HCEC 1CT (cell line): ENCODE measurements around the gene MAP4K1.

Source experiments
- DNase-seq: peaks from one replicate; pipeline ENCODE4 v3.0.0-alpha.2; 2017

Gene MAP4K1

GRCh38 chr19:38617764-38618589, at the start of gene MAP4K1:
Gene MAP4K1 (minus strand): TSS chr19:38617953. CDS start chr19:38617895, 58 bp downstream.
- no peak for DNase-seq

GRCh38 chr19:38666663-38667511, 49.1 kb upstream of the MAP4K1 start:
- DNase-seq, result peak; percentile 80

- DNase-seq, result peak; percentile 83
Measured at GRCh38 chr19:38665950-38666662, 48.4 kb upstream of the MAP4K1 start.

- DNase-seq, result peak; percentile 0
Measured at GRCh38 chr19:38665219-38665931, 47.6 kb upstream of the MAP4K1 start.

GRCh38 chr19:38664503-38665211, 46.9 kb upstream of the MAP4K1 start:
- peak; percentile 0 for DNase-seq

- no peak for DNase-seq
Measured at GRCh38 chr19:38663957-38664502, 46.3 kb upstream of the MAP4K1 start.

GRCh38 chr19:38663156-38663651, 45.5 kb upstream of the MAP4K1 start:
- no peak for DNase-seq

- DNase-seq, result no peak
Measured at GRCh38 chr19:38662537-38663155, 44.9 kb upstream of the MAP4K1 start.

GRCh38 chr19:38661996-38662395, 44.2 kb upstream of the MAP4K1 start:
- no peak for DNase-seq

- DNase-seq, result no peak
Measured at GRCh38 chr19:38661136-38661535, 43.4 kb upstream of the MAP4K1 start.

- DNase-seq, result no peak
Measured at GRCh38 chr19:38660724-38661123, 43.0 kb upstream of the MAP4K1 start.

- DNase-seq, result peak; percentile 99
Measured at GRCh38 chr19:38658462-38659306, 40.9 kb upstream of the MAP4K1 start.

- DNase-seq, result peak; percentile 99
Measured at GRCh38 chr19:38657633-38658222, 40.0 kb upstream of the MAP4K1 start.

GRCh38 chr19:38656171-38656981, 38.6 kb upstream of the MAP4K1 start:
- peak; percentile 71 for DNase-seq

- peak; percentile 68 for DNase-seq
Measured at GRCh38 chr19:38655148-38655824, 37.5 kb upstream of the MAP4K1 start.

- peak; percentile 76 for DNase-seq
Measured at GRCh38 chr19:38654628-38655055, 36.9 kb upstream of the MAP4K1 start.

GRCh38 chr19:38653028-38653571, 35.3 kb upstream of the MAP4K1 start:
- peak; percentile 36 for DNase-seq
